Measurements from ENCODE around the gene MYL7.

The MYL7 gene

DNA sequence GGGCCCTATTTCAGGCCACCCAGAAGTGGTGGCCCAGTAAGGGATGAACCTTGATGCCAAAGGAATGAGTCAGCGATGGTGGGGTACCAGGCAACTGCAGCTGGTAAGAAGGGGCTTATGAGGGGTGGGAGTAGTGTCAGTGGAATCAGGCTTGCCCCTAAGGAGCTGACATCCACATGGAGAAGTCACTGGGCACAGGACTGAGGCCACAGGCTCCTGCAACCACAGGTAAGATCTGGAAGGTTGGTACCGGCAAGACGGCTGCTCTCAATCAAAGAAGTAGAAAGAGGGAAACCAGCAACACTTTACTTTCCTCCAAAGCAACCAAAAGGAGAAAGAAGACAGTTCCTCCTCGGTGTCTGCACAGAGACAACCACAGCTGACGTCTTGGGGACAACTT is 45.6 kb upstream of the MYL7 start:
- no peak overlapping the region for H3K4me3 ChIP-seq (ENCODE audit: low read depth, low read length)
- in situ Hi-C loops (cut with HindIII; ENCODE audit: low sequenced_read_pairs) = no loop called here
- TF ChIP-seq CTCF (IDR thresholded peaks at IDR 0.05; ENCODE audit: low read depth, low read length, missing control alignments) = no peak
- no peak for DNase-seq (ENCODE audit: low read depth)

GRCh38 chr7:44185729-44186128 is 44.6 kb upstream of the MYL7 start:
- H3K4me3 ChIP-seq (ENCODE audit: low read depth, low read length) = no peak overlapping the region
- no peak for DNase-seq (ENCODE audit: low read depth)
- TF ChIP-seq CTCF (IDR thresholded peaks at IDR 0.05; ENCODE audit: low read depth, low read length, missing control alignments) = no peak
- in situ Hi-C loops (cut with HindIII; ENCODE audit: low sequenced_read_pairs) = no loop called here

DNA sequence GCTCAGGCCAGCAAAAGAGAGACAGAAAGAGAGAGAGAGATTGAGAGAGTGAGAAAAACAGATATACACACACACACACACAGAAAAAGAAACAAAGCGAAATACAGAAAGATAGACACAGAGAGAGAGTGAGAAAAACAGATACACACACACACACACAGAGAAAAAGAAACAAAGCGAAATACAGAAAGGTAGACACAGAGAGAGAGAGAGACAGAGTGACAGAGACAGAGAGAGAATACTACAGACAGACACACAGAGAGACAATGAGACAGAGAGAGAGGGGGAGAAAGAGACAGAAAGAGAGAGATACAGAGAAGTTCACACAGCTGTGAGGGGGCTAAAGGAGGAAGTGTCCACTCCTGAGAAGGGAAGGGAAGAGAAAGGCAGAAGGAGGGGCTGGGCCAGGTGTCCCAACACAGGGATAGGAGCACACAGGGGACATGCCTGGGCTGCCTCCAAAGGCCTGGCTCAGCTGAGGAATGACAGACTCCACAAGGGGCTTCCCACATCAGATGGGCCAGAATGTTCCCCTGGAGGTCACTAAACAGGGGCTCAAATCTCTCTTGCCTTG is 43.8 kb upstream of the MYL7 start:
- in situ Hi-C loops (cut with HindIII; ENCODE audit: low sequenced_read_pairs) = no loop called here
- TF ChIP-seq CTCF (IDR thresholded peaks at IDR 0.05; ENCODE audit: low read depth, low read length, missing control alignments) = no peak
- DNase-seq (ENCODE audit: low read depth) = no peak
- no peak overlapping the region for H3K4me3 ChIP-seq (ENCODE audit: low read depth, low read length)

DNA sequence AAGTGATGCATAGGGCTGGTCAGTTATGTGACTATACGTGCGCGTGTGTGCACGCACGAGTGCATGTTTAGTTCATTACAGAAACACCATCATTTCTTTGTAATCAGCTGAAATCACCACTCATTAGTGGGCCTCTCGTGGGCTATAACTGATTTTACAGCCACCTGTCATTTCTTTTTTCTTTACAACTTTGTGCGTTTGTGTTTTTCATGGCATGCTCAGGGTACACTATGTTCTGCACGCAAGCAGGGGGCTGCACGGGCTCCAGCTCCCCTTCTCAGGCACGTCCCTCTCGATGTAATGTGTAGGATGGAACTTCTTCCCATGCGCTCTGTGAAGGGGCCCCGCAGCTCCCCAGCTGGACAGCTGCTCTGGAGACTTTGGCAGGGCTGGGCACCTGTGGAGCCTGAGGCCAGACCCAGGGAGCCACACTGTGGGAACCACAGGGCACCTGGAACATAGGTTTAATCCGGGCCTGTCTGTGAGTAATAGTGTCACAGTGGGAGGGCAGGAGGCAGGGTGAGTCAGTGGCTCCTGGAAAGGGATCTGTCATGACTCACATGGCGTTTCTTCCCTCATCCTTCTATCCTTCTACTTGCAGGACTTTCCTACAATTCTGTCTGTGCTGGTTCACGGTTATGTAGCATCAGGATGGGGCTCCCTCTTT is 43.2 kb upstream of the MYL7 start:
- in situ Hi-C loops (cut with HindIII; ENCODE audit: low sequenced_read_pairs) = no loop called here
- peak; percentile 86 for DNase-seq (ENCODE audit: low read depth)
- TF ChIP-seq CTCF (IDR thresholded peaks at IDR 0.05; ENCODE audit: low read depth, low read length, missing control alignments) = no peak
- no peak overlapping the region for H3K4me3 ChIP-seq (ENCODE audit: low read depth, low read length)

DNA sequence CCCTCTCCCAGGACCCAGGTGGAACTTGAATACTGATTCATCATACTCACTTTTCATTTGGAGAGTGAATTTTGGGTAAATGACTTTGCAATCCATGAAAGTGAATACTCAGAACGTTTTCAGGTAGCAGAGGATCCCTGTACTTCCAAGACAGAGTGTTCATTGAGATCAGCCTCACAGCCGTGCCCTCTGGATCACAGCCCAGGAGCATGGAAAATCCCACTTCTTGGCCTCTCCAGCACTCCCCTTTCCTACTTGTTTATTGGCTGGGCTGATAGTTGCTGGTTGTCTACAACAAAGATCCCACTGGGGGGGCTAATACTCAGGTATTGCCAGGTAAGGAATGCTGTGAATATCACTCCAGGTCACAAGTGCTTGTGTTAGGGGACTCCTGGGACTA is 42.3 kb upstream of the MYL7 start:
- in situ Hi-C loops (cut with HindIII; ENCODE audit: low sequenced_read_pairs) = no loop called here
- no peak for DNase-seq (ENCODE audit: low read depth)
- no peak overlapping the region for H3K4me3 ChIP-seq (ENCODE audit: low read depth, low read length)
- no peak for TF ChIP-seq CTCF (IDR thresholded peaks at IDR 0.05; ENCODE audit: low read depth, low read length, missing control alignments)

DNA sequence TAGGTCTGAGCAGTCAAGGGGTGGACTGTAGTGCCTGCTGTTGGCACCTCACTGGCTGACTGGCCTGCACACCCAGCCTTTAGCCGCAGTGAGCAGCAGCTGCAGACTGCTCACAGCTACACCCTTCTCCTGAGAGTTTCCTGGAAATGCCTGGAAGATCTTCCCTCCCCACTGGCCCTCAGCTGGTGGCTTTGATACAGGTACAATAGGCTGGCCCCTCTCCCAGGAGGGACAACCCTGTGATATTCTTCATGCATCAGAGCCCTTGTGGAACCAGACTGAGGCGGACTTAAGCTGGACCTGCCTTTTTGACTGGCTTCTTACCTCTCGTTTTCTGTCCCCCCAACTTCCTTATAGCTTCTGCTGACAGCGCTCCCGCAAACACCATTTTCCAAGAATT is 41.7 kb upstream of the MYL7 start:
- in situ Hi-C loops (cut with HindIII; ENCODE audit: low sequenced_read_pairs) = no loop called here

More for the DNA sequence above, 41.7 kb upstream of the MYL7 start:
- TF ChIP-seq CTCF (IDR thresholded peaks at IDR 0.05; ENCODE audit: low read depth, low read length, missing control alignments) = no peak
- DNase-seq (ENCODE audit: low read depth) = no peak
- no peak overlapping the region for H3K4me3 ChIP-seq (ENCODE audit: low read depth, low read length)

All from astrocyte of the cerebellum (primary cell).